Nephron progenitor cell (in vitro differentiated cells): Measurements from ENCODE around the gene GALNT12.

ENCODE experiments used
- DNase-seq: peaks from one replicate; pipeline ENCODE4 v3.0.0; 2021
- H3K27ac Mint-ChIP-seq: 2 replicates; pipeline ENCODE4 v1.8.0; 2021; ENCODE audit warnings: mild to moderate bottlenecking, moderate library complexity, mixed read lengths
- H3K27me3 Mint-ChIP-seq: 2 replicates; pipeline ENCODE4 v1.8.0; 2021; ENCODE audit warnings: mild to moderate bottlenecking, low read depth, mixed read lengths; ENCODE audit not compliant: poor library complexity
- H3K36me3 Mint-ChIP-seq: 2 replicates; pipeline ENCODE4 v1.8.0; 2021; ENCODE audit warnings: low read depth, mixed read lengths
- H3K4me1 Mint-ChIP-seq: 2 replicates; pipeline ENCODE4 v1.8.0; 2021; ENCODE audit warnings: mixed read lengths
- H3K4me3 Mint-ChIP-seq: 2 replicates; pipeline ENCODE4 v1.8.0; 2021; ENCODE audit warnings: mild to moderate bottlenecking, moderate library complexity, mixed read lengths
- H3K9me3 Mint-ChIP-seq: 2 replicates; pipeline ENCODE4 v1.8.0; 2021; ENCODE audit warnings: mild to moderate bottlenecking, moderate library complexity, mixed read lengths
- TF ChIP-seq, protein P1 (sequence below): fragments of 200-600 bp; sonication (generic); IDR thresholded peaks from 2 replicates; pipeline ENCODE4 v1.5.0; 2021; ENCODE audit warnings: antibody characterized with exemption

GALNT12 gene

DNA sequence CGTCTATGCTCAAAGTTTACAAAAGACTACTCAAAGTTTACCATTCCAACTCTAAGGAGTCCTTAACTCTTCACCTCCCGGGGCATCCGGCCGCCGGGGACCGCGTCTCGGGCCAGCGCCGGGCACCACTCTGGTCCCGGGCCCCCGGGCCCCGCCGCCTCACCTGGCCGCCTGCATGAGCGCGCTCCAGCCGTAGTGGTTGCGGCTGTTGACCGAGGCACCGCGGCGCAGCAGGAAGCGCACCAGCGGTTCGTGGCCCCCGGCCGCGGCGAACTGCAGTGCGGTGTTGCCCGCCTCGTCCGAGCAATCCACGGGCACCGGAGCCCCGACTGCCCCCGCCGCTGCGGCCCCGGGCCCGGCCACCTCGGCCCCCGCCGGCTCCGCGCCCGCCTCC, 11.5 kb upstream of the GALNT12 start:
- DNase-seq: no peak
- no peaks in the 10 kb centered on the region for H3K36me3 Mint-ChIP-seq
- H3K4me3 Mint-ChIP-seq: peak overlapping the region; percentile 82
- TF ChIP-seq, protein P1, sequence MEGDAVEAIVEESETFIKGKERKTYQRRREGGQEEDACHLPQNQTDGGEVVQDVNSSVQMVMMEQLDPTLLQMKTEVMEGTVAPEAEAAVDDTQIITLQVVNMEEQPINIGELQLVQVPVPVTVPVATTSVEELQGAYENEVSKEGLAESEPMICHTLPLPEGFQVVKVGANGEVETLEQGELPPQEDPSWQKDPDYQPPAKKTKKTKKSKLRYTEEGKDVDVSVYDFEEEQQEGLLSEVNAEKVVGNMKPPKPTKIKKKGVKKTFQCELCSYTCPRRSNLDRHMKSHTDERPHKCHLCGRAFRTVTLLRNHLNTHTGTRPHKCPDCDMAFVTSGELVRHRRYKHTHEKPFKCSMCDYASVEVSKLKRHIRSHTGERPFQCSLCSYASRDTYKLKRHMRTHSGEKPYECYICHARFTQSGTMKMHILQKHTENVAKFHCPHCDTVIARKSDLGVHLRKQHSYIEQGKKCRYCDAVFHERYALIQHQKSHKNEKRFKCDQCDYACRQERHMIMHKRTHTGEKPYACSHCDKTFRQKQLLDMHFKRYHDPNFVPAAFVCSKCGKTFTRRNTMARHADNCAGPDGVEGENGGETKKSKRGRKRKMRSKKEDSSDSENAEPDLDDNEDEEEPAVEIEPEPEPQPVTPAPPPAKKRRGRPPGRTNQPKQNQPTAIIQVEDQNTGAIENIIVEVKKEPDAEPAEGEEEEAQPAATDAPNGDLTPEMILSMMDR: no peak
- peaks cover 17% of the 10 kb centered on the region for H3K9me3 Mint-ChIP-seq
- H3K27ac Mint-ChIP-seq: no peak overlapping the region
- H3K4me1 Mint-ChIP-seq: peaks cover 44% of the 10 kb centered on the region
- peaks cover 23% of the 10 kb centered on the region for H3K27me3 Mint-ChIP-seq

GRCh38 chr9:98796364-98797101, 10.9 kb upstream of the GALNT12 start, which contains the start of gene ANKS6:
ANKS6 (minus strand) TSS chr9:98796555; CDS start chr9:98796491, 64 bp downstream.
- peaks cover 23% of the 10 kb centered on the region for H3K27me3 Mint-ChIP-seq
- TF ChIP-seq, protein P1: no peak
- H3K27ac Mint-ChIP-seq: no peak within 1 kb of the TSS
- peaks cover 17% of the 10 kb centered on the region for H3K9me3 Mint-ChIP-seq
- no peaks in the 10 kb centered on the region for H3K36me3 Mint-ChIP-seq
- H3K4me3 Mint-ChIP-seq: peak within 1 kb of the TSS; percentile 82
- peak; percentile 96 for DNase-seq
- peaks cover 39% of the 10 kb centered on the region for H3K4me1 Mint-ChIP-seq

DNA sequence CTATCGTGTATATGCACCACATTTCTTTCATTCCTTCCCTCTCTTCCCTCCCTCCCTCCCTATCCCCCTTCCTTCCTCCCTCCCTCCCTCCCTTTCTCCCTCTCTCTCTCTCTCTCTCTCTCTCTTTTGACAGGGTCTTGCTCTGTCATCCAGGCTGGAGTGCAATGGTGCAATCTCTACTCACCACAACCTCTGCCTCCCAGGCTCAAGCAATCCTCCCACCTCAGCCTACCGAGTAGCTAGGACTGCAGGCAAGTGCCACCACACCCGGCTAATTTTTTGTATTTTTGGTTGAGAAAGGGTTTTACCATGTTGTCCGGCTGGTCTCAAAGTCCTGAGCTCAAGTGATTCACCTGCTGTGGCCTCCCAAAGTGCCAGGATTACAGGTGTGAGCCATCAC, 10.0 kb upstream of the GALNT12 start:
- TF ChIP-seq, protein P1: no peak
- peaks cover 28% of the 10 kb centered on the region for H3K27me3 Mint-ChIP-seq
- H3K4me1 Mint-ChIP-seq: peaks cover 29% of the 10 kb centered on the region
- H3K27ac Mint-ChIP-seq: no peak overlapping the region
- H3K36me3 Mint-ChIP-seq: no peaks in the 10 kb centered on the region
- DNase-seq: no peak
- peaks cover 17% of the 10 kb centered on the region for H3K9me3 Mint-ChIP-seq
- H3K4me3 Mint-ChIP-seq: peak overlapping the region; percentile 44

GRCh38 chr9:98798254-98798653, 9.2 kb upstream of the GALNT12 start:
- peaks cover 32% of the 10 kb centered on the region for H3K27me3 Mint-ChIP-seq
- H3K4me3 Mint-ChIP-seq: no peak overlapping the region
- H3K27ac Mint-ChIP-seq: no peak overlapping the region
- no peaks in the 10 kb centered on the region for H3K36me3 Mint-ChIP-seq
- peaks cover 17% of the 10 kb centered on the region for H3K9me3 Mint-ChIP-seq
- DNase-seq: no peak
- TF ChIP-seq, protein P1: no peak
- peaks cover 23% of the 10 kb centered on the region for H3K4me1 Mint-ChIP-seq

- Mint-ChIP-seq H3K9me3 (peaks cover 17% of the 10 kb centered on the region), H3K4me3 (no peak overlapping the region), H3K27ac (no peak overlapping the region), H3K36me3 (no peaks in the 10 kb centered on the region), H3K4me1 (peaks cover 4% of the 10 kb centered on the region), H3K27me3 (peaks cover 51% of the 10 kb centered on the region)
- TF ChIP-seq, protein P1: no peak
- DNase-seq: no peak
Measured at GRCh38 chr9:98801561-98801960, 5.9 kb upstream of the GALNT12 start.

DNA sequence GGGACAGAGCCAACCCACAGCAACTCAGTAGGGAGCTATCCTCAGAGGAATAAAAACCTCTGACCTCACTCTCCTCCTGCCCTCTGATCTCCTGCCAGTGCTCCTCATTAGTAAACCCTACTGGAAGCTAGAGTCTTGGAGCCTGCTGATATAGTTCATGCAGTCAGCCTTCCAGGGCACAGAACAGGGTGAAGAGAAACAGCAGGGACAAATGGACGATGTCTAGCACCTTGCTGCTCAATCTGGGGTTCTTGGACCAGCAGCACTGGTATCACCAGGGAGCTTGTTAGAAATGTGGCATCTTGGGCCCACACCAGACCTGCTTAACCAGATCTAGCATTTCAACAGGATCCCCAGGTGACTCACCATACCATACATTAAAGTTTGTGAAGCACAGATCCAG, 5.5 kb upstream of the GALNT12 start:
- Mint-ChIP-seq H3K4me1 (peaks cover 5% of the 10 kb centered on the region), H3K36me3 (no peaks in the 10 kb centered on the region), H3K27ac (no peak overlapping the region), H3K4me3 (no peak overlapping the region), H3K27me3 (peaks cover 55% of the 10 kb centered on the region), H3K9me3 (peaks cover 17% of the 10 kb centered on the region)
- TF ChIP-seq, protein P1: no peak
- no peak for DNase-seq
